Kidney epithelial cell (primary cell): ENCODE results near the gene SUDS3. TPM values are rescaled to one million over a fixed set of nuclear protein-coding genes. Genes with fewer than 3 reads are reported as not detected.

Experiments used
- DNase-seq: peaks from one replicate; pipeline ENCODE4 v3.0.0-alpha.2; 2010; ENCODE audit warnings: low read depth
- H3K27me3 ChIP-seq: 2 replicates; pipeline ENCODE4 v1.6.0; 2011; ENCODE audit warnings: low read length; ENCODE audit not compliant: control insufficient read depth, insufficient read depth
- H3K36me3 ChIP-seq: 2 replicates; pipeline ENCODE4 v1.5.1; 2011; ENCODE audit warnings: low read length; ENCODE audit not compliant: control insufficient read depth, insufficient read depth
- H3K4me3 ChIP-seq: 2 replicates; pipeline ENCODE4 v1.5.1; 2011; ENCODE audit warnings: low read depth, mild to moderate bottlenecking, control low read depth, low read length
- CTCF ChIP-seq: IDR thresholded peaks from 2 replicates; pipeline ENCODE4 v1.5.1; 2011; ENCODE audit warnings: mild to moderate bottlenecking, moderate library complexity, low read length, control low read depth, inconsistent platforms; ENCODE audit not compliant: insufficient read depth, poor library complexity, severe bottlenecking
- total RNA-seq: library from RNA; depleted of rRNA; stranded (reverse); fragments of >200 nt; gene quantifications from 2 replicates; pipeline ENCODE4 v1.2.3, GENCODE V29; 2015

The SUDS3 gene
- total RNA-seq, 1 donor from 2014 or later = 30.5 TPM

GRCh38 chr12:118391836-118392235, 15.5 kb downstream of the SUDS3 start:
- TF ChIP-seq CTCF = no peak
- H3K4me3 ChIP-seq = no peak overlapping the region
- no peaks in the 10 kb centered on the region for H3K27me3 ChIP-seq
- DNase-seq = no peak
- H3K36me3 ChIP-seq = no peaks in the 10 kb centered on the region

- Histone ChIP-seq H3K27me3 (no peaks in the 10 kb centered on the region), H3K36me3 (peaks cover 1% of the 10 kb centered on the region), H3K4me3 (no peak overlapping the region)
- no peak for TF ChIP-seq CTCF
- DNase-seq = no peak
Measured at GRCh38 chr12:118397708-118398440, 21.5 kb downstream of the SUDS3 start.

- DNase-seq = no peak
- Histone ChIP-seq H3K4me3 (no peak overlapping the region), H3K36me3 (peaks cover 1% of the 10 kb centered on the region), H3K27me3 (no peaks in the 10 kb centered on the region)
- TF ChIP-seq CTCF = no peak
Measured at GRCh38 chr12:118398524-118398923, 22.2 kb downstream of the SUDS3 start.

- H3K4me3 ChIP-seq = no peak overlapping the region
- H3K36me3 ChIP-seq = peaks cover 1% of the 10 kb centered on the region
- no peaks in the 10 kb centered on the region for H3K27me3 ChIP-seq
- no peak for TF ChIP-seq CTCF
- DNase-seq = no peak
Measured at GRCh38 chr12:118398940-118399339, 22.6 kb downstream of the SUDS3 start.

GRCh38 chr12:118402251-118402650, 25.9 kb downstream of the SUDS3 start:
- H3K4me3 ChIP-seq = no peak overlapping the region
- DNase-seq = no peak
- no peak for TF ChIP-seq CTCF
- H3K36me3 ChIP-seq = peaks cover 1% of the 10 kb centered on the region
- no peaks in the 10 kb centered on the region for H3K27me3 ChIP-seq
